BLaER1 treated with 17β-estradiol and CSF1 and Interleukin-3, amounts not matched to agents 10 nM and 100 nM (cell line): ENCODE data around the gene HPDL.

ENCODE experiments used
- H3K27ac ChIP-seq, 11 experiments: shearing (Covaris generic); formaldehyde crosslinking; 2 replicates each; pipeline ENCODE4 v1.8.1; 2022
- H3K27me3 ChIP-seq, 11 experiments: shearing (Covaris generic); formaldehyde crosslinking; 2 replicates each; pipeline ENCODE4 v1.8.1; 2022
- H3K36me3 ChIP-seq, 11 experiments: shearing (Covaris generic); formaldehyde crosslinking; 2 replicates each; pipeline ENCODE4 v1.8.1; 2022
- H3K4me1 ChIP-seq, 10 experiments: shearing (Covaris generic); formaldehyde crosslinking; 2 replicates each; pipeline ENCODE4 v1.8.1; 2022
- H3K4me2 ChIP-seq, 11 experiments: shearing (Covaris generic); formaldehyde crosslinking; 2 replicates each; pipeline ENCODE4 v1.8.1; 2022
- H3K4me3 ChIP-seq, 10 experiments: shearing (Covaris generic); formaldehyde crosslinking; 2 replicates each; pipeline ENCODE4 v1.8.1; 2022
- H3K9ac ChIP-seq, 11 experiments: shearing (Covaris generic); formaldehyde crosslinking; 2 replicates each; pipeline ENCODE4 v1.8.1; 2022
- H3K9me3 ChIP-seq, 11 experiments: shearing (Covaris generic); formaldehyde crosslinking; replicated peaks in 1 of 11; 2 replicates each; pipeline ENCODE4 v1.8.1; 2022
- H4K20me1 ChIP-seq, 11 experiments: shearing (Covaris generic); formaldehyde crosslinking; 2 replicates each; pipeline ENCODE4 v1.8.1; 2022
- Cebpa-rat ChIP-seq, 11 experiments: shearing (Covaris generic); IDR thresholded peaks; 2 replicates each; pipeline ENCODE4 v1.8.1; 2022

Gene HPDL

GRCh38 chr1:45300669-45300997 lies 26.1 kb upstream of the HPDL start:
- no peak overlapping the region for H3K4me3 ChIP-seq
- no peaks in the 10 kb centered on the region for H3K9me3 ChIP-seq
- no peak overlapping the region for H3K9ac ChIP-seq
- H3K4me2 ChIP-seq = no peak overlapping the region
- TF ChIP-seq Cebpa-rat (IDR thresholded peaks at IDR 0.05) = no peak
- H3K27ac ChIP-seq = no peak overlapping the region
- H3K27me3 ChIP-seq = no peaks in the 10 kb centered on the region
- H3K36me3 ChIP-seq = no peaks in the 10 kb centered on the region
- no peaks in the 10 kb centered on the region for H4K20me1 ChIP-seq
- H3K4me1 ChIP-seq = peaks cover 20 to 43% (median 38%) of the 10 kb centered on the region in 10 experiments

GRCh38 chr1:45302505-45303150 lies 24.1 kb upstream of the HPDL start:
- H3K4me1 ChIP-seq = peaks cover 32 to 63% (median 58%) of the 10 kb centered on the region in 10 experiments

GRCh38 chr1:45303520-45304310 lies 23.0 kb upstream of the HPDL start:
- H3K9ac ChIP-seq = peak overlapping the region; percentile 86 to 94 (median 91)
- peak overlapping the region; percentile 85 to 96 (median 91) for H3K27ac ChIP-seq
- no peaks in the 10 kb centered on the region for H3K9me3 ChIP-seq
- H4K20me1 ChIP-seq = no peaks in the 10 kb centered on the region
- H3K27me3 ChIP-seq = no peaks in the 10 kb centered on the region
- no peaks in the 10 kb centered on the region for H3K36me3 ChIP-seq
- H3K4me2 ChIP-seq = peak overlapping the region; percentile 89 to 99 (median 93)
- H3K4me1 ChIP-seq = peaks cover 32 to 66% (median 58%) of the 10 kb centered on the region in 10 experiments
- H3K4me3 ChIP-seq = peak overlapping the region; percentile 63 to 80 (median 68)
- peak in 3 of 11 experiments; percentile 43 to 82 (median 76); a peak in 5 of 22 replicates for TF ChIP-seq Cebpa-rat (IDR thresholded peaks at IDR 0.05)

More at GRCh38 chr1:45302505-45303150, 24.1 kb upstream of the HPDL start:
- Histone ChIP-seq H3K27me3 (no peaks in the 10 kb centered on the region), H3K9ac (peak overlapping the region; percentile 82 to 94 (median 89); a peak in 21 of 22 replicates), H4K20me1 (no peaks in the 10 kb centered on the region), H3K4me3 (peak overlapping the region; percentile 63 to 77 (median 68)), H3K4me2 (peak overlapping the region; percentile 62 to 93 (median 79)), H3K27ac (peak overlapping the region; percentile 81 to 95 (median 88)), H3K36me3 (no peaks in the 10 kb centered on the region), H3K9me3 (no peaks in the 10 kb centered on the region)
- no peak for TF ChIP-seq Cebpa-rat (IDR thresholded peaks at IDR 0.05)

GRCh38 chr1:45304311-45305081 lies 22.2 kb upstream of the HPDL start:
- H3K4me3 ChIP-seq = peak overlapping the region; percentile 63 to 80 (median 68)
- peak overlapping the region; percentile 89 to 99 (median 93) for H3K4me2 ChIP-seq
- peak overlapping the region; percentile 85 to 94 (median 91) for H3K9ac ChIP-seq
- TF ChIP-seq Cebpa-rat (IDR thresholded peaks at IDR 0.05) = no peak
- H3K9me3 ChIP-seq = no peaks in the 10 kb centered on the region
- peak overlapping the region; percentile 74 to 96 (median 91) for H3K27ac ChIP-seq
- no peaks in the 10 kb centered on the region for H4K20me1 ChIP-seq
- no peaks in the 10 kb centered on the region for H3K27me3 ChIP-seq
- no peaks in the 10 kb centered on the region for H3K36me3 ChIP-seq
- H3K4me1 ChIP-seq = peaks cover 32 to 66% (median 58%) of the 10 kb centered on the region in 10 experiments

- Histone ChIP-seq H3K36me3 (no peaks in the 10 kb centered on the region), H3K4me1 (peaks cover 32 to 66% (median 58%) of the 10 kb centered on the region in 10 experiments), H3K27ac (peak overlapping the region in 7 of 11 experiments; percentile 89 to 95 (median 93); a peak in 12 of 22 replicates), H3K9ac (peak overlapping the region in 7 of 11 experiments; percentile 85 to 94 (median 92); a peak in 9 of 22 replicates), H3K4me2 (peak overlapping the region; percentile 89 to 99 (median 93)), H3K9me3 (no peaks in the 10 kb centered on the region), H3K4me3 (peak overlapping the region in 1 of 10 experiments; percentile 63; a peak in 2 of 20 replicates), H4K20me1 (no peaks in the 10 kb centered on the region), H3K27me3 (no peaks in the 10 kb centered on the region)
- no peak for TF ChIP-seq Cebpa-rat (IDR thresholded peaks at IDR 0.05)
Observed at GRCh38 chr1:45305231-45305630, 21.5 kb upstream of the HPDL start.

- Histone ChIP-seq H3K4me3 (peak overlapping the region in 8 of 10 experiments; percentile 8 to 52 (median 34); a peak in 12 of 20 replicates), H3K27me3 (no peaks in the 10 kb centered on the region), H3K27ac (peak overlapping the region in 9 of 11 experiments; percentile 52 to 95 (median 91); a peak in 19 of 22 replicates), H3K9ac (peak overlapping the region in 10 of 11 experiments; percentile 22 to 68 (median 60); a peak in 19 of 22 replicates), H3K9me3 (peaks cover 0 to 7% (median 2%) of the 10 kb centered on the region in 11 experiments; a peak in 8 of 22 replicates), H4K20me1 (no peaks in the 10 kb centered on the region), H3K36me3 (no peaks in the 10 kb centered on the region), H3K4me2 (peak overlapping the region; percentile 77 to 99 (median 93)), H3K4me1 (peaks cover 32 to 61% (median 50%) of the 10 kb centered on the region in 10 experiments)
- TF ChIP-seq Cebpa-rat (IDR thresholded peaks at IDR 0.05) = peak in 1 of 11 experiments; percentile 36; a peak in 1 of 22 replicates
Observed at GRCh38 chr1:45306319-45306718, 20.4 kb upstream of the HPDL start.

- Histone ChIP-seq H3K36me3 (no peaks in the 10 kb centered on the region), H3K4me1 (peaks cover 32 to 55% (median 44%) of the 10 kb centered on the region in 10 experiments), H3K27me3 (no peaks in the 10 kb centered on the region), H3K9ac (peak overlapping the region in 10 of 11 experiments; percentile 22 to 68 (median 60); a peak in 14 of 22 replicates), H3K9me3 (peaks cover 0 to 11% (median 5%) of the 10 kb centered on the region in 11 experiments; a peak in 8 of 22 replicates), H3K4me3 (peak overlapping the region in 2 of 10 experiments; percentile 10 to 21; a peak in 2 of 20 replicates), H3K4me2 (peak overlapping the region; percentile 77 to 99 (median 93)), H4K20me1 (no peaks in the 10 kb centered on the region), H3K27ac (peak overlapping the region in 9 of 11 experiments; percentile 52 to 95 (median 91); a peak in 18 of 22 replicates)
- no peak for TF ChIP-seq Cebpa-rat (IDR thresholded peaks at IDR 0.05)
Observed at GRCh38 chr1:45306905-45307304, 19.8 kb upstream of the HPDL start.

GRCh38 chr1:45314266-45314665 lies 12.4 kb upstream of the HPDL start:
- no peak for TF ChIP-seq Cebpa-rat (IDR thresholded peaks at IDR 0.05)
- Histone ChIP-seq H3K36me3 (no peaks in the 10 kb centered on the region), H4K20me1 (no peaks in the 10 kb centered on the region), H3K4me3 (no peak overlapping the region), H3K4me1 (no peaks in the 10 kb centered on the region), H3K9me3 (peaks cover 0 to 11% (median 5%) of the 10 kb centered on the region in 11 experiments; a peak in 8 of 22 replicates), H3K9ac (no peak overlapping the region), H3K27me3 (no peaks in the 10 kb centered on the region), H3K4me2 (no peak overlapping the region), H3K27ac (no peak overlapping the region)
